ENCODE measurements around the gene GGT1.

DNA sequence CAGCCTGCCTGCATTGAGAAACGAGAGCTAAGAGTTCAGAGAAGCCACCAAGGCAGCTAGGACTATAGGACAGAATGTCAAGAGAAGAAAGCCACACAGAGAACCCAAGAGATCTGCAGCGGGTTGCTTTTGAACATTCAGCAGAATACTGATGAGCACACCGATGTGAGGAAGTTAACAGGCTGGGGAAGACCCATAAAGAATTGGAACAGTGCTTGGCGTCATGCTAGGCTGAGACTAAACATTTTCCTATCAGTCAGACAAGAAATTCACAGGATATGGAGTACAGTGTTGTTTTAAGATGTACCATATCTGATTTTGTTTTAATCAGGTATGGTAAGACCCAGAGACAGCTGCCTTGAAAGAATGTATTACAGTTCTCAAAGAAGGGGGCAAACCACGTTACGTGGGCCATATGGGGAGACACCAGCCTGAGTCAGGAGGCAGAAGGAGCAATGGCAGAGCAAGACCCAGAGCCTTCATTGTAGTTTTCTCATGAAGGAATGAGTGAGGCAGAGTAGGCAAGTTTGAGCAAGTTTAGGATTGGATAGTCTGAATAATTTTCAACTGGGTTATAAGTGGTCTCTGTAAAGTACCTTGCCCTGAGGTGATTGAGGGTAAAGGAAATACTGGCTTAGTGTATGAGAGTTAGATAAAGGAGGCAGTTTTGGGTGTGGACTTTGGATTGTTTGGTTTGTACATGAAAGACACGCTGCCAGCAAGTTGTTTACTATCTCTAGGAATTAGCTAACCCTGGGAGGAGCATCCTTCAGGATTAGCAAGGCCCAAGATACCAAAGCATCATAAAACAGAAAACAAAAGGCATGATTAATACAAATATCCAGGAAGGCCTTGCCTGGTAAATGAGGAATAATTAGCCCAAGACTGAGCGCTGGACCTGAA, 24.4 kb upstream of the GGT1 start:
- TF ChIP-seq EZH2phosphoT487 (IDR thresholded peaks at IDR 0.05; ENCODE audit: insufficient read depth, low read depth) = no peak
- TF ChIP-seq EZH2 (IDR thresholded peaks at IDR 0.05; ENCODE audit: insufficient read depth, poor library complexity, severe bottlenecking) = no peak

Measured in GM23248 (cell line).